SKM-1 (cell line): ENCODE measurements around the gene MCFD2.

Experiments used
- DNase-seq: peaks from one replicate; lab custom pipeline; 2025; ENCODE audit not compliant: unreplicated experiment; lab: John Stamatoyannopoulos, UW

MCFD2 gene

GRCh38 chr2:46852598-46852997 is 63.0 kb downstream of the MCFD2 start:
- no peak for DNase-seq

- DNase-seq = no peak
Observed at GRCh38 chr2:46852124-46852523, 63.5 kb downstream of the MCFD2 start.
